K562 (cell line): ENCODE results near the gene SLC13A4. TPM values are rescaled to one million over a fixed set of nuclear protein-coding genes. Genes with fewer than 3 reads are reported as not detected.
A peak's percentile ranks its signal among the peaks of the same experiment; 100 is the strongest.

Experiments
- BRD9 ChIP-seq: fragments of 450-650 bp; IDR thresholded peaks from 2 replicates; pipeline ENCODE4 v1.6.1; 2018; ENCODE audit warnings: low read depth; ENCODE audit not compliant: partially characterized antibody
- CTCFL ChIP-seq: IDR thresholded peaks from 2 replicates; pipeline ENCODE4 v1.6.1; 2011; ENCODE audit warnings: borderline replicate concordance, low read depth, mild to moderate bottlenecking, moderate library complexity, low read length; ENCODE audit not compliant: insufficient read depth, poor library complexity, severe bottlenecking
- GTF2A2 ChIP-seq: IDR thresholded peaks from 2 replicates; pipeline ENCODE4 v1.6.1; 2016; ENCODE audit warnings: mild to moderate bottlenecking, missing genetic modification characterization, missing compliant biosample characterization
- HDAC6 ChIP-seq: IDR thresholded peaks from 2 replicates; pipeline ENCODE4 v1.6.1; 2012; ENCODE audit warnings: low read depth, mild to moderate bottlenecking, control low read depth, inconsistent platforms, low read length, moderate library complexity
- ILF3 ChIP-seq: fragments of 450-650 bp; IDR thresholded peaks from 2 replicates; pipeline ENCODE4 v1.6.1; 2018; ENCODE audit warnings: antibody characterized with exemption, mild to moderate bottlenecking, moderate library complexity, borderline replicate concordance
- KAT2B ChIP-seq: IDR thresholded peaks from one replicate; pipeline ENCODE4 v1.6.1; 2012; ENCODE audit warnings: low read depth, mild to moderate bottlenecking, control low read depth, inconsistent platforms, low read length, moderate library complexity
- MIER1 ChIP-seq: fragments of 450-650 bp; IDR thresholded peaks from 2 replicates; pipeline ENCODE4 v1.6.1; 2016; ENCODE audit warnings: antibody characterized with exemption, mild to moderate bottlenecking, low read depth
- NELFE ChIP-seq: IDR thresholded peaks from 2 replicates; pipeline ENCODE4 v1.6.1; 2011; ENCODE audit warnings: mild to moderate bottlenecking; ENCODE audit not compliant: insufficient read depth, insufficient read length
- NR2C2 ChIP-seq, 2 experiments: fragments of 200-800 bp in 1 of 2; sonication (Bioruptor generic) in 1 of 2; sonication (generic) in 1 of 2; formaldehyde crosslinking in 1 of 2; IDR thresholded peaks; 2 replicates each; pipeline versions ENCODE4 v1.6.1 to v1.8.0; 2016 to 2022; ENCODE audit warnings: mild to moderate bottlenecking in 1 of 2, missing compliant biosample characterization in 1 of 2, missing genetic modification characterization in 1 of 2, missing genetic modification reagents in 1 of 2
- POLR2H ChIP-seq: IDR thresholded peaks from 2 replicates; pipeline ENCODE4 v1.6.1; 2016; ENCODE audit warnings: missing genetic modification characterization, low read depth, mild to moderate bottlenecking, control low read depth, missing compliant biosample characterization, moderate library complexity
- RNF219 ChIP-seq: fragments of 250-450 bp; sonication (Bioruptor Pico); IDR thresholded peaks from 2 replicates; pipeline ENCODE4 v1.5.0; 2022; ENCODE audit warnings: mild to moderate bottlenecking
- SRSF1 ChIP-seq: fragments of 200-400 bp; formaldehyde crosslinking; IDR thresholded peaks from 2 replicates; pipeline ENCODE4 v1.6.1; 2017; ENCODE audit warnings: mild to moderate bottlenecking, low read depth, low read length, moderate library complexity
- ZNF224 ChIP-seq: sonication (generic); formaldehyde crosslinking; IDR thresholded peaks from 2 replicates; pipeline ENCODE4 v1.8.0; 2022; ENCODE audit warnings: mild to moderate bottlenecking, missing genetic modification reagents
- ZNF507 ChIP-seq: conservative IDR thresholded peaks from 2 replicates; pipeline ENCODE4 v1.6.1; 2017; ENCODE audit warnings: missing genetic modification characterization, missing compliant biosample characterization
- ZNF57 ChIP-seq: fragments of 450-650 bp; formaldehyde crosslinking; IDR thresholded peaks from 2 replicates; pipeline ENCODE4 v1.4.0; 2020; ENCODE audit warnings: mild to moderate bottlenecking, moderate library complexity
- ZNF583 ChIP-seq: fragments of 250-450 bp; sonication (Bioruptor Pico); IDR thresholded peaks from 2 replicates; pipeline ENCODE4 v1.4.0; 2020
- ZNF589 ChIP-seq: fragments of 200-800 bp; sonication (Bioruptor generic); IDR thresholded peaks from 2 replicates; pipeline ENCODE4 v1.6.1; 2016; ENCODE audit warnings: low read depth, missing genetic modification characterization, missing compliant biosample characterization
- ZNF592 ChIP-seq: fragments of 450-650 bp; IDR thresholded peaks from 2 replicates; pipeline ENCODE4 v1.6.1; 2017; ENCODE audit warnings: antibody characterized with exemption, mild to moderate bottlenecking
- ZNF668 ChIP-seq: fragments of 250-450 bp; sonication (Bioruptor Pico); IDR thresholded peaks from 2 replicates; pipeline ENCODE4 v1.8.0; 2022; ENCODE audit warnings: mild to moderate bottlenecking, inconsistent platforms
- polyA plus RNA-seq, 8 experiments: library from polyadenylated mRNA; depleted of rRNA in 4 of 8; stranded (reverse) in 5 of 8; unstranded in 3 of 8; fragments of >200 nt; fragmentation: Nextera tagmentation in 2 of 8; fragmentation: Illumina TruSeq in 1 of 8; extraction: Ambion mirVana in 2 of 8; extraction: Trizol in 1 of 8; gene quantifications; 2 replicates each; pipeline versions ENCODE4 v1.2.1 to v1.2.3, GENCODE V29; 2011 to 2014; ENCODE audit warnings: inconsistent platforms in 1 of 8, missing spikeins in 1 of 8
- total RNA-seq, 7 experiments: library from RNA; depleted of rRNA in 6 of 7; stranded (reverse); fragments of >200 nt in 6 of 7; fragmentation: Illumina TruSeq in 2 of 7; extraction: Trizol in 2 of 7; gene quantifications; 2 replicates each; pipeline versions ENCODE4 v1.2.1 to v1.2.3, GENCODE V29; 2011 to 2021; ENCODE audit warnings: low replicate concordance in 1 of 7

The SLC13A4 gene
- total and polyA plus RNA-seq, 9 of the 15 experiments (the other 6 are each of a cell fraction or from before 2014, with no cell fraction given) = 0.11 to 1.0 (median 0.36) TPM

DNA sequence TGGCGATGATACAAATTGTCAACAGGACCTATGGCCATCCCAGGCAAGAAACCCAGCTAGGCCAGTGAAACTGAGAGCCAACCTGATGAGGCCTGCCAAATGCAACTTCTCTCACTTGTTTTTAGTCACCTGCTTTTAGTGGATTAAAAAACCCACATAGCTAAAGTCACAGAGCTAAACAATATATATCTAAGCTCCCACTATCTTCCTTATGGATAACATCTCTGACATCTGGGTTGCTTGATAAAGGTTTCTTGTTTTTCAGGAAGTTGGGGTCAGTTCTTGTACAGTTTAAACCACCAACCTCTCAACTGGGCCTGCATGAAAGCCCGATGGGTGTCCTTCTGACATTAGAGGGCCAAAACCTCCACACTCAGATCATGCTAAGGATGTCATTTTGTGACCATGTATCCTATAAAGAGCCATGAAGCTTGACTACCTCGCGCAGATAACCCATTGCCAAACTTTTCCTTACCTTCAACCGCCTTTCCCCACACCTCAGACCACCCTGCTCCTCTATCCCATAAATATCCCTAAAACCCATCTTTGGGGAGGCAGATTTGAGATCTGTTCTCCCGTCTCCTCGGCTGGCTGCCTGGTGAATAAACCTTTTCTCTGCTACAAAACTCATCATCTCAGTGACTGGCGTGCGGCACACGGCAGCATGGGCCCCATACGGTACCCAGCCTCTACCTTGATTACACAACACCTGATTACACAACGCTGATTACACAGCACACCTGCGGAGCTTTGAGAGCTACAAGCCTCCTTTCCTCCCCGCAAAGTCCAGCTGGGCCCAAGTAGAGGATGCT is 66.5 kb downstream of the SLC13A4 start (continued):
- no peak for TF ChIP-seq BRD9
- TF ChIP-seq ZNF592 = peak; percentile 36; the same call in 1 of the 2 replicates
- TF ChIP-seq ZNF57 (CRISPR knock-in tag) = no peak
- no peak for TF ChIP-seq NR2C2 (CRISPR knock-in tag; IDR thresholded peaks at IDR 0.05)
- no peak for TF ChIP-seq NR2C2 (tag; IDR thresholded peaks at IDR 0.05)
- no peak for TF ChIP-seq ZNF224
- no peak for TF ChIP-seq KAT2B
- no peak for TF ChIP-seq NELFE
- no peak; the same call in 1 of the 2 replicates for TF ChIP-seq POLR2H (tag)
- no peak for TF ChIP-seq HDAC6
- TF ChIP-seq ILF3 = no peak
- peak; percentile 65; the same call in 1 of the 2 replicates for TF ChIP-seq ZNF668 (CRISPR knock-in tag)
- no peak for TF ChIP-seq RNF219 (CRISPR knock-in tag)
- TF ChIP-seq GTF2A2 (tag) = no peak
- 0 out of 2 replicates have a peak, but pooled peaks have one; percentile 30 for TF ChIP-seq MIER1
- no peak for TF ChIP-seq CTCFL
- TF ChIP-seq ZNF583 (CRISPR knock-in tag) = no peak
- TF ChIP-seq SRSF1 = no peak
- TF ChIP-seq ZNF507 (tag) = no peak
- TF ChIP-seq ZNF589 (CRISPR knock-in tag) = no peak; the same call in 1 of the 2 replicates
